IMR-90 (cell line): ENCODE measurements around the gene ORC4. TPM values are rescaled to one million over a fixed set of nuclear protein-coding genes. Genes with fewer than 3 reads are reported as not detected.
"Not testable (repeated sequence)": the region's sequence is repeated elsewhere in the genome, so short reads cannot be mapped to it uniquely, and the experiment has no call there.

Source experiments
- ATAC-seq: fragments of 200-7000 bp; cut with Tn5 transposase; 2 replicates; pipeline ENCODE4 v1.9.1; 2020; ENCODE audit warnings: low read depth, mild to moderate bottlenecking, moderate library complexity
- BruUV-seq: library from RNA; stranded (reverse); fragments of 400-500 nt; replicated peaks from 2 replicates; lab custom pipeline; 2021; lab: Mats Ljungman, UMichigan
- CTCF ChIA-PET: fragments of 300-600 bp; formaldehyde crosslinking; extraction: SDS; loops from one replicate; lab custom pipeline; 2021; ENCODE audit warnings: antibody characterized with exemption; lab: Yijun Ruan, JAX
- POLR2A ChIA-PET: fragments of 300-600 bp; sonication (Branson Sonifier 250); formaldehyde crosslinking; loops from one replicate; lab custom pipeline; 2022; ENCODE audit warnings: antibody characterized with exemption; ENCODE audit not compliant: unreplicated experiment; lab: Charles Lee
- DNase-seq: peaks from one replicate; pipeline ENCODE4 v3.0.0; 2013
- H2AFZ ChIP-seq: replicated peaks from 2 replicates; pipeline ENCODE3; 2013; ENCODE audit warnings: low read length, mild to moderate bottlenecking; ENCODE audit not compliant: poor library complexity
- H2AK5ac ChIP-seq: 2 replicates; pipeline ENCODE4 v1.6.1; 2013; ENCODE audit warnings: low read depth, low read length, inconsistent platforms
- H2AK9ac ChIP-seq: replicated peaks from 2 replicates; pipeline ENCODE3; 2013; ENCODE audit warnings: mild to moderate bottlenecking, low read depth, low read length, moderate library complexity; ENCODE audit not compliant: poor library complexity
- H2BK120ac ChIP-seq: 2 replicates; pipeline ENCODE4 v1.6.1; 2013; ENCODE audit warnings: low read depth, low read length, inconsistent platforms
- H2BK15ac ChIP-seq: 3 replicates; pipeline ENCODE4 v1.6.1; 2013; ENCODE audit warnings: low read depth, low read length, inconsistent platforms
- H2BK20ac ChIP-seq: 2 replicates; pipeline ENCODE4 v1.6.1; 2013; ENCODE audit warnings: low read depth, mild to moderate bottlenecking, inconsistent platforms, low read length, moderate library complexity
- H2BK5ac ChIP-seq: 2 replicates; pipeline ENCODE4 v1.6.1; 2013; ENCODE audit warnings: mild to moderate bottlenecking, low read depth, low read length, inconsistent platforms; ENCODE audit not compliant: poor library complexity, severe bottlenecking
- H3K14ac ChIP-seq: replicated peaks from 2 replicates; pipeline ENCODE4 v1.6.1; 2013; ENCODE audit warnings: low read depth, low read length, inconsistent platforms
- H3K18ac ChIP-seq: 2 replicates; pipeline ENCODE4 v1.6.1; 2013; ENCODE audit warnings: low read depth, low read length, control low read depth
- H3K23ac ChIP-seq: 2 replicates; pipeline ENCODE4 v1.6.1; 2013; ENCODE audit warnings: low read depth, low read length, inconsistent platforms
- H3K27ac ChIP-seq: 2 replicates; pipeline ENCODE4 v1.5.1; 2013; ENCODE audit warnings: mild to moderate bottlenecking, control low read depth, low read length; ENCODE audit not compliant: insufficient read depth
- H3K27me3 ChIP-seq: 2 replicates; pipeline ENCODE4 v1.6.1; 2013; ENCODE audit warnings: low read length; ENCODE audit not compliant: control insufficient read depth, insufficient read depth
- H3K36me3 ChIP-seq: 2 replicates; pipeline ENCODE4 v1.6.1; 2013; ENCODE audit warnings: low read length, mixed read lengths; ENCODE audit not compliant: control insufficient read depth, insufficient read depth
- H3K4ac ChIP-seq: 2 replicates; pipeline ENCODE4 v1.6.1; 2013; ENCODE audit warnings: low read depth, low read length, inconsistent platforms
- H3K4me1 ChIP-seq: 2 replicates; pipeline ENCODE4 v1.6.1; 2013; ENCODE audit warnings: low read length, mixed read lengths; ENCODE audit not compliant: control insufficient read depth, insufficient read depth
- H3K4me2 ChIP-seq: 2 replicates; pipeline ENCODE4 v1.6.1; 2013; ENCODE audit warnings: low read depth, mild to moderate bottlenecking, control low read depth, low read length, moderate library complexity
- H3K4me3 ChIP-seq: 2 replicates; pipeline ENCODE4 v1.5.1; 2013; ENCODE audit warnings: low read depth, mild to moderate bottlenecking, control low read depth, low read length, moderate library complexity; ENCODE audit not compliant: insufficient read depth
- H3K56ac ChIP-seq: 2 replicates; pipeline ENCODE4 v1.6.1; 2013; ENCODE audit warnings: low read length, inconsistent platforms; ENCODE audit not compliant: insufficient read depth; ENCODE audit errors: extremely low read depth
- H3K79me1 ChIP-seq, 2 experiments: 2 replicates each; pipeline ENCODE4 v1.6.1; 2013; ENCODE audit warnings: low read length in 2 of 2, inconsistent platforms in 1 of 2, low read depth in 1 of 2
- H3K9ac ChIP-seq: 2 replicates; pipeline ENCODE4 v1.6.1; 2013; ENCODE audit warnings: low read depth, low read length, control low read depth
- H3K9me1 ChIP-seq: 2 replicates; pipeline ENCODE4 v1.6.1; 2013; ENCODE audit warnings: low read length, inconsistent platforms; ENCODE audit not compliant: insufficient read depth
- H3K9me3 ChIP-seq: 2 replicates; pipeline ENCODE4 v1.6.1; 2013; ENCODE audit warnings: low read length; ENCODE audit not compliant: control insufficient read depth, insufficient read depth
- H4K20me1 ChIP-seq: 2 replicates; pipeline ENCODE4 v1.6.1; 2013; ENCODE audit warnings: low read length, inconsistent platforms; ENCODE audit not compliant: insufficient read depth
- H4K5ac ChIP-seq: 2 replicates; pipeline ENCODE4 v1.6.1; 2013; ENCODE audit warnings: mild to moderate bottlenecking, low read depth, low read length, control low read depth
- H4K8ac ChIP-seq, 2 experiments: 2 replicates each; pipeline ENCODE4 v1.6.1; 2013; ENCODE audit warnings: low read depth in 2 of 2, low read length in 2 of 2, control low read depth in 1 of 2, inconsistent platforms in 1 of 2
- H4K91ac ChIP-seq: 2 replicates; pipeline ENCODE4 v1.6.1; 2013; ENCODE audit warnings: low read depth, low read length, inconsistent platforms; ENCODE audit not compliant: insufficient read depth
- BHLHE40 ChIP-seq: fragments of 150-350 bp; IDR thresholded peaks from 2 replicates; pipeline ENCODE4 v1.6.1; 2016; ENCODE audit warnings: mild to moderate bottlenecking, low read depth, low read length
- CHD1 ChIP-seq: IDR thresholded peaks from 2 replicates; pipeline ENCODE4 v1.6.1; 2012; ENCODE audit warnings: low read depth, low read length, improper control_type of control experiment
- ELK1 ChIP-seq: fragments of 150-350 bp; IDR thresholded peaks from 2 replicates; pipeline ENCODE4 v1.6.1; 2016; ENCODE audit warnings: low read depth, mild to moderate bottlenecking, low read length, moderate library complexity, borderline replicate concordance
- MAFK ChIP-seq: IDR thresholded peaks from 2 replicates; pipeline ENCODE4 v1.6.1; 2012; ENCODE audit warnings: low read depth, low read length, improper control_type of control experiment
- RAD21 ChIP-seq: IDR thresholded peaks from 2 replicates; pipeline ENCODE4 v1.6.1; 2012; ENCODE audit warnings: low read length, improper control_type of control experiment
- RCOR1 ChIP-seq: IDR thresholded peaks from 2 replicates; pipeline ENCODE4 v1.6.1; 2012; ENCODE audit warnings: mild to moderate bottlenecking, low read length, improper control_type of control experiment; ENCODE audit not compliant: insufficient replicate concordance
- RFX5 ChIP-seq: IDR thresholded peaks from 2 replicates; pipeline ENCODE4 v1.8.0; 2012; ENCODE audit warnings: low read depth, mild to moderate bottlenecking, low read length, moderate library complexity
- WGBS, 2 experiments: methylation state at CpG; one replicate each; pipeline versions ENCODE4 v1.1.5 to v1.1.7; 2013; ENCODE audit warnings: missing lambda C conversion rate in 2 of 2; ENCODE audit not compliant: insufficient read length in 1 of 2; ENCODE audit errors: extremely low coverage in 2 of 2; 5-methylcytosine and 5-hydroxymethylcytosine counted together
- dilution Hi-C: fragments of 300-500 bp; cut with HindIII; formaldehyde crosslinking; loops from one replicate; pipeline ENCODE4 v1.14.3; 2018; ENCODE audit warnings: low sequenced_read_pairs; ENCODE audit not compliant: unreplicated experiment
- in situ Hi-C: fragments of 300-500 bp; cut with MboI; formaldehyde crosslinking; loops from 3 replicates; pipeline ENCODE4 v1.14.3; 2019; ENCODE audit warnings: low sequenced_read_pairs, inconsistent platforms, mixed read lengths
- intact Hi-C: fragments of 100-400 bp; cut with micrococcal nuclease; formaldehyde crosslinking; loops from 2 replicates; pipeline ENCODE4 v1.10.0; 2022
- polyA plus RNA-seq, 3 experiments: library from polyadenylated mRNA; depleted of rRNA; stranded (reverse); fragments of >200 nt; gene quantifications; 2 replicates each; pipeline ENCODE4 v1.2.3, GENCODE V29; 2012; ENCODE audit warnings: low replicate concordance in 1 of 3
- total RNA-seq: library from RNA; depleted of rRNA; stranded (reverse); fragments of >200 nt; gene quantifications from 2 replicates; pipeline ENCODE4 v1.2.3, GENCODE V29; 2012

ORC4 gene
- total and polyA plus RNA-seq, 2 of the 4 experiments (the other 2 are of a cell fraction), result 20.6 to 23.5 TPM

DNA sequence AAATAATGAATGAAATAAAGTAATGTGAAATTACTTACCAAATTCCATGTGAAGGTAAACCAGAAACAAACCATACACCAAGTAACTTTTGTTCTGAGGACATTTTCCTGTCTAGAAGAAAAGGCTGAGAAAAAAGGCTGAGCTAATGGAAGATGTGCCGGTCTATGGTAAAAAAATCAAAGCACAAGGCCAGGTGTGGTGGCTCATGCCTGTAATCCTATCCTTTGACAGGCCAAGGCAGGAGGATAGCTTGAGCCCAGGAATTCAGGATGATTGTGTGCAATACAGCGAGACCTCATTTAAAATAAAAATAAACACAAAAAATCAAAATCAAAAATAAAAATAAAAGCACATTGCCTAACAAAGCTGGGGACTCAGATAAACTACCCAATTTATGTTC, 6.7 kb downstream of the ORC4 start:
- no peak overlapping the region for H3K23ac ChIP-seq
- dilution Hi-C loops (no loop called here), in situ Hi-C loops (no loop called here), intact Hi-C loops (no loop called here)
- H3K9ac ChIP-seq, result no peak overlapping the region
- H3K9me3 ChIP-seq, result no peaks in the 10 kb centered on the region
- 100% methylated on average over 1 of the region's 2 CpGs; no CpG with 5 or more reads in 1 of the 2 experiments for WGBS, 2 experiments
- H3K18ac ChIP-seq, result no peak overlapping the region
- H3K27me3 ChIP-seq, result no peaks in the 10 kb centered on the region
- H3K4me2 ChIP-seq, result no peak overlapping the region
- H2AK5ac ChIP-seq, result no peak overlapping the region
- ChIA-PET POLR2A (no interaction called here), CTCF (no interaction called here)
- no peak overlapping the region for H4K91ac ChIP-seq
- H2BK20ac ChIP-seq, result no peak overlapping the region
- H2BK15ac ChIP-seq, result no peak overlapping the region
- no TSS peak for BruUV-seq
- H3K79me1 ChIP-seq, result peaks cover 12 to 35% of the 10 kb centered on the region in 2 experiments; a peak in 3 of 4 replicates
- H2AK9ac ChIP-seq, result no peak overlapping the region
- no peak overlapping the region for H4K5ac ChIP-seq
- no peak overlapping the region for H2BK120ac ChIP-seq
- no peak overlapping the region for H2BK5ac ChIP-seq
- H3K36me3 ChIP-seq, result no peaks in the 10 kb centered on the region
- H3K9me1 ChIP-seq, result no peaks in the 10 kb centered on the region
- H2AFZ ChIP-seq, result no peak overlapping the region
- H3K4ac ChIP-seq, result no peak overlapping the region
- TF ChIP-seq CHD1 (no peak), RFX5 (no peak), MAFK (no peak), BHLHE40 (no peak), RAD21 (no peak), ELK1 (no peak), RCOR1 (no peak)
- H3K27ac ChIP-seq, result no peak overlapping the region
- H3K4me1 ChIP-seq, result no peaks in the 10 kb centered on the region
- ATAC-seq, result no peak
- H3K4me3 ChIP-seq, result no peak overlapping the region
- no peak overlapping the region for H3K14ac ChIP-seq
- no peak overlapping the region for H3K56ac ChIP-seq
- no peak for DNase-seq
- H4K20me1 ChIP-seq, result peaks cover 4% of the 10 kb centered on the region; the same call in 1 of the 2 replicates
- no peak overlapping the region for H4K8ac ChIP-seq

- H3K18ac ChIP-seq, POLR2A ChIA-PET, BruUV-seq, H3K36me3 ChIP-seq, H4K20me1 ChIP-seq, H2BK20ac ChIP-seq, H3K4me1 ChIP-seq, H3K9me1 ChIP-seq, H4K91ac ChIP-seq, H2AK5ac ChIP-seq, H3K4me2 ChIP-seq, H3K4ac ChIP-seq, H3K14ac ChIP-seq, H2BK15ac ChIP-seq, H3K9me3 ChIP-seq, H3K27ac ChIP-seq, H4K8ac ChIP-seq, H3K4me3 ChIP-seq, H3K56ac ChIP-seq, H3K27me3 ChIP-seq, H2BK5ac ChIP-seq, ATAC-seq, H3K23ac ChIP-seq, intact Hi-C loops, H2BK120ac ChIP-seq, CTCF ChIA-PET, dilution Hi-C loops, DNase-seq, H4K5ac ChIP-seq, H2AFZ ChIP-seq, H3K9ac ChIP-seq, H2AK9ac ChIP-seq, in situ Hi-C loops: not testable (repeated sequence)
- peaks cover 18 to 37% of the 10 kb centered on the region in 2 experiments for H3K79me1 ChIP-seq
- whole genome bisulfite sequencing, 2 experiments, result 100% methylated on average over 2 of the region's 7 CpGs; no CpG with 5 or more reads in 1 of the 2 experiments
These were observed 12.1 kb downstream of the ORC4 start for GRCh38 chr2:148008411-148008810.
